Testis (tissue), 2 donors: Measurements from ENCODE around the gene ZNF497.

Source experiments
- POLR2A ChIP-seq: fragments of 450-650 bp; IDR thresholded peaks from one replicate; pipeline ENCODE4 v1.6.1; 2017; ENCODE audit warnings: antibody characterized with exemption, mild to moderate bottlenecking, moderate library complexity
- TF ChIP-seq, protein P1 (sequence below), 3 experiments: fragments of 450-650 bp in 2 of 3; fragments of 200-600 bp in 1 of 3; sonication (generic) in 1 of 3; IDR thresholded peaks; one replicate each; pipeline ENCODE4 v1.5.1; 2016 to 2019; ENCODE audit warnings: antibody characterized with exemption in 3 of 3, mild to moderate bottlenecking in 2 of 3, moderate library complexity in 1 of 3

DNA sequence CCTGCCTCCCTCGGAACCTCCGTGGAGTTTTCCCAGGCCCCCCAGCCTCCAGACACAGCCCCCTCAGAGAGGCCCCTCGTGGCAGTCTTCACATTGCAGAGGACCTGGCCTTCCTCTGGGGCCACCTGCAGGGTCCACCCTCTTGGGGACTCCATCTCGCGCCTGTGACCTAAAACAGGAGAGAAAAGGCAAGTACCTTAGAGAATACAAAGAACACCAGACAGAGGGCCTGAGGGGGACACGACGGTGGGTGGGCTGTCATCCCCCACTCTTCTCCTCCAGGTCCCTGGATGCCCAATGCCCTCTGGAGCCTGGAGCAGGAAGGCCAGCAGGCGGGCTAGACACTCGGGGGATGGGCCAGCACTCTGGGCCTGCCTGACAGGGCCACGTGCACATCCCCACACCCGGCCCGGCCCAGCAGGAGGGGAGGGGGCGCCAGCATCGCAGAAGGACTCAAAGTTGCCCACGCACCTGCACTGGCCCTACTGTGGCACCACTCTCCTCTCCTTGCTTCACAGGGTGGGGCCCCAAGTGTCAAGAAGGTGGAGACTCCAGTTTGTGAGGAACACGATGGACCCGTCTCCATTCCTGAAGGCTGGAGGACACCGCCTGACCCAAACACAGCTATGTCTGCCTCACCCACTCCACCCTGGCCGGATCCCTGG lies 4.9 kb downstream of the ZNF497 start:
- TF ChIP-seq, protein P1, sequence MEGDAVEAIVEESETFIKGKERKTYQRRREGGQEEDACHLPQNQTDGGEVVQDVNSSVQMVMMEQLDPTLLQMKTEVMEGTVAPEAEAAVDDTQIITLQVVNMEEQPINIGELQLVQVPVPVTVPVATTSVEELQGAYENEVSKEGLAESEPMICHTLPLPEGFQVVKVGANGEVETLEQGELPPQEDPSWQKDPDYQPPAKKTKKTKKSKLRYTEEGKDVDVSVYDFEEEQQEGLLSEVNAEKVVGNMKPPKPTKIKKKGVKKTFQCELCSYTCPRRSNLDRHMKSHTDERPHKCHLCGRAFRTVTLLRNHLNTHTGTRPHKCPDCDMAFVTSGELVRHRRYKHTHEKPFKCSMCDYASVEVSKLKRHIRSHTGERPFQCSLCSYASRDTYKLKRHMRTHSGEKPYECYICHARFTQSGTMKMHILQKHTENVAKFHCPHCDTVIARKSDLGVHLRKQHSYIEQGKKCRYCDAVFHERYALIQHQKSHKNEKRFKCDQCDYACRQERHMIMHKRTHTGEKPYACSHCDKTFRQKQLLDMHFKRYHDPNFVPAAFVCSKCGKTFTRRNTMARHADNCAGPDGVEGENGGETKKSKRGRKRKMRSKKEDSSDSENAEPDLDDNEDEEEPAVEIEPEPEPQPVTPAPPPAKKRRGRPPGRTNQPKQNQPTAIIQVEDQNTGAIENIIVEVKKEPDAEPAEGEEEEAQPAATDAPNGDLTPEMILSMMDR (IDR thresholded peaks at IDR 0.05) = no peak
- no peak for TF ChIP-seq POLR2A
